CD14-positive monocyte (primary cell): ENCODE data around the gene NOC2L. TPM values are rescaled to one million over a fixed set of nuclear protein-coding genes. Genes with fewer than 3 reads are reported as not detected.

ENCODE experiments used
- DNase-seq, 3 donors: peaks; one replicate each; pipeline ENCODE4 v3.0.0-alpha.2; 2011 to 2022
- H2AFZ ChIP-seq: 2 replicates; pipeline ENCODE4 v1.6.0; 2012; ENCODE audit warnings: mild to moderate bottlenecking, low read depth, low read length, inconsistent platforms; ENCODE audit not compliant: insufficient read depth, poor library complexity, severe bottlenecking
- H3K27ac ChIP-seq, 2 donors: 1 replicate in 1 of 2; 2 replicates in 1 of 2; pipeline ENCODE4 v1.5.1; 2012 to 2013; ENCODE audit warnings: low read length in 2 of 2, control low read depth in 1 of 2, inconsistent platforms in 1 of 2, low read depth in 1 of 2, mild to moderate bottlenecking in 1 of 2
- H3K27me3 ChIP-seq, 2 donors: one replicate each; pipeline versions ENCODE4 v1.6.0 to v1.6.1; 2011 to 2013; ENCODE audit warnings: low read length in 2 of 2; ENCODE audit not compliant: control insufficient read depth in 2 of 2, insufficient read depth in 2 of 2
- H3K36me3 ChIP-seq, 2 donors: replicated peaks in 1 of 2; 1 replicate in 1 of 2; 2 replicates in 1 of 2; pipeline versions ENCODE4 v1.5.1 to v1.6.1; 2012 to 2013; ENCODE audit warnings: low read length in 2 of 2, control low read depth in 1 of 2, inconsistent platforms in 1 of 2, mild to moderate bottlenecking in 1 of 2; ENCODE audit not compliant: insufficient read depth in 2 of 2, control insufficient read depth in 1 of 2
- H3K4me1 ChIP-seq, 2 donors: 1 replicate in 1 of 2; 2 replicates in 1 of 2; pipeline versions ENCODE4 v1.5.1 to v1.6.1; 2012 to 2013; ENCODE audit warnings: low read length in 2 of 2, control low read depth in 1 of 2, inconsistent platforms in 1 of 2, mild to moderate bottlenecking in 1 of 2, moderate library complexity in 1 of 2; ENCODE audit not compliant: insufficient read depth in 2 of 2, control insufficient read depth in 1 of 2
- H3K4me2 ChIP-seq: replicated peaks from 2 replicates; pipeline ENCODE3; 2012; ENCODE audit warnings: low read length, moderate library complexity, mild to moderate bottlenecking; ENCODE audit not compliant: poor library complexity, severe bottlenecking; ENCODE audit errors: extremely low read depth
- H3K4me3 ChIP-seq, 3 experiments: fragments of 200-600 bp in 1 of 3; sonication (generic) in 1 of 3; replicated peaks in 1 of 3; 1 replicate in 2 of 3; 2 replicates in 1 of 3; pipeline ENCODE4 v1.5.1; 2011 to 2013; ENCODE audit warnings: low read length in 3 of 3, mild to moderate bottlenecking in 3 of 3, control low read depth in 2 of 3, low read depth in 2 of 3, inconsistent platforms in 1 of 3, moderate library complexity in 1 of 3
- H3K79me2 ChIP-seq: 2 replicates; pipeline ENCODE4 v1.6.0; 2012; ENCODE audit warnings: mild to moderate bottlenecking, control low read depth, inconsistent platforms, low read length, moderate library complexity; ENCODE audit not compliant: insufficient read depth
- H3K9ac ChIP-seq: 2 replicates; pipeline ENCODE4 v1.6.0; 2017; ENCODE audit warnings: low read length, mild to moderate bottlenecking; ENCODE audit not compliant: insufficient read depth, poor library complexity, severe bottlenecking
- H3K9me3 ChIP-seq, 2 donors: replicated peaks in 1 of 2; 1 replicate in 1 of 2; 2 replicates in 1 of 2; pipeline versions ENCODE4 v1.5.1 to v1.6.1; 2012 to 2013; ENCODE audit warnings: low read length in 2 of 2, control low read depth in 1 of 2; ENCODE audit not compliant: control insufficient read depth in 1 of 2, insufficient read depth in 1 of 2
- H4K20me1 ChIP-seq: 2 replicates; pipeline ENCODE4 v1.6.0; 2012; ENCODE audit warnings: mild to moderate bottlenecking, low read length, control low read depth, moderate library complexity; ENCODE audit not compliant: insufficient read depth
- H3K27ac Mint-ChIP-seq, 7 donors: one replicate each; pipeline ENCODE4 v1.8.0; 2020; ENCODE audit warnings: mild to moderate bottlenecking in 7 of 7, mixed read lengths in 7 of 7, moderate library complexity in 6 of 7, inconsistent platforms in 2 of 7
- H3K27me3 Mint-ChIP-seq, 3 donors: one replicate each; pipeline ENCODE4 v1.8.0; 2021 to 2022; ENCODE audit warnings: low read depth in 3 of 3, mild to moderate bottlenecking in 3 of 3, mixed read lengths in 3 of 3, moderate library complexity in 3 of 3, inconsistent platforms in 1 of 3
- H3K36me3 Mint-ChIP-seq, 2 donors: one replicate each; pipeline ENCODE4 v1.8.0; 2020; ENCODE audit warnings: mixed read lengths in 2 of 2, inconsistent platforms in 1 of 2, mild to moderate bottlenecking in 1 of 2
- H3K4me1 Mint-ChIP-seq: one replicate; pipeline ENCODE4 v1.8.0; 2020; ENCODE audit warnings: mild to moderate bottlenecking, mixed read lengths
- H3K4me3 Mint-ChIP-seq, 2 donors: one replicate each; pipeline ENCODE4 v1.8.0; 2020; ENCODE audit warnings: mild to moderate bottlenecking in 2 of 2, mixed read lengths in 2 of 2, moderate library complexity in 1 of 2
- H3K9me3 Mint-ChIP-seq, 7 donors: one replicate each; pipeline ENCODE4 v1.8.0; 2020 to 2022; ENCODE audit warnings: mixed read lengths in 7 of 7, mild to moderate bottlenecking in 6 of 7, moderate library complexity in 6 of 7, inconsistent platforms in 2 of 7
- WGBS: methylation state at CpG from one replicate; pipeline ENCODE4 v1.1.5; 2013; ENCODE audit warnings: missing lambda C conversion rate; ENCODE audit not compliant: insufficient coverage; 5-methylcytosine and 5-hydroxymethylcytosine counted together
- intact Hi-C, 2 donors: fragments of 100-400 bp; cut with micrococcal nuclease; formaldehyde crosslinking; loops; one replicate each; pipeline versions ENCODE4 v1.15.0 to v1.15.1; 2023
- polyA plus RNA-seq, 3 donors: library from polyadenylated mRNA; depleted of rRNA in 1 of 3; unstranded in 2 of 3; stranded (reverse) in 1 of 3; fragments of 300-500 nt in 2 of 3; fragments of >200 nt in 1 of 3; fragmentation: Illumina TruSeq in 2 of 3; gene quantifications; 1 replicate in 2 of 3; 2 replicates in 1 of 3; pipeline ENCODE4 v1.2.3, GENCODE V29; 2012 to 2021
- TF ChIP-seq, protein P1 (sequence below): fragments of 200-600 bp; IDR thresholded peaks from one replicate; pipeline ENCODE4 v1.8.0; 2022; ENCODE audit warnings: antibody characterized with exemption, mild to moderate bottlenecking

NOC2L gene
- polyA plus RNA-seq, 3 donors, result 34.5 to 47.9 (median 35.8) TPM

DNA sequence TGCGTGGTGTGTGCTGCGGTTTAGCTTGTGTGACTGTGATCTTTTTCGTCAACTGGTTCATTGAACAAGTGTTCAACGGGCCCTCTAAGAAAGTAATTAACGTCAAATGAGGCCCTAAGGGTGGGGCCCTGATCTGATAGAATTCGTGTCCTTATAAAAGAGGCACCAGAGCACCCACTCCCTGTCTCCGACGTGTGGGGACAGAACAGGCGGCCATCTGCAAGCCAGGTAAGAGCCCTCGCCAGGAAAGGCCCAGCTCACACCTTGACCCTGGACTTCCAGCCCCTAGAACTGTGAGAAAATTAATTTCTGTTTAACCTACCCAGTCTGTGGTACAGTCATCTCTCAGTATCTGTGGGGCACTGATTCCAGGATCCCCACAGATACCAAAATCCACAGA lies 55.8 kb downstream of the NOC2L start:
- TF ChIP-seq, protein P1, sequence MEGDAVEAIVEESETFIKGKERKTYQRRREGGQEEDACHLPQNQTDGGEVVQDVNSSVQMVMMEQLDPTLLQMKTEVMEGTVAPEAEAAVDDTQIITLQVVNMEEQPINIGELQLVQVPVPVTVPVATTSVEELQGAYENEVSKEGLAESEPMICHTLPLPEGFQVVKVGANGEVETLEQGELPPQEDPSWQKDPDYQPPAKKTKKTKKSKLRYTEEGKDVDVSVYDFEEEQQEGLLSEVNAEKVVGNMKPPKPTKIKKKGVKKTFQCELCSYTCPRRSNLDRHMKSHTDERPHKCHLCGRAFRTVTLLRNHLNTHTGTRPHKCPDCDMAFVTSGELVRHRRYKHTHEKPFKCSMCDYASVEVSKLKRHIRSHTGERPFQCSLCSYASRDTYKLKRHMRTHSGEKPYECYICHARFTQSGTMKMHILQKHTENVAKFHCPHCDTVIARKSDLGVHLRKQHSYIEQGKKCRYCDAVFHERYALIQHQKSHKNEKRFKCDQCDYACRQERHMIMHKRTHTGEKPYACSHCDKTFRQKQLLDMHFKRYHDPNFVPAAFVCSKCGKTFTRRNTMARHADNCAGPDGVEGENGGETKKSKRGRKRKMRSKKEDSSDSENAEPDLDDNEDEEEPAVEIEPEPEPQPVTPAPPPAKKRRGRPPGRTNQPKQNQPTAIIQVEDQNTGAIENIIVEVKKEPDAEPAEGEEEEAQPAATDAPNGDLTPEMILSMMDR, result no peak
- H3K27me3 Mint-ChIP-seq, result peaks cover 38 to 69% (median 47%) of the 10 kb centered on the region in 3 donors
- H3K9me3 Mint-ChIP-seq, result peaks cover 0 to 3% (median 0%) of the 10 kb centered on the region in 7 donors
- peaks cover 23% of the 10 kb centered on the region for H3K4me1 Mint-ChIP-seq
- 98% methylated on average over 10 of the region's 10 CpGs for WGBS
- Histone ChIP-seq H4K20me1 (no peaks in the 10 kb centered on the region), H3K27ac (no peak overlapping the region), H3K9ac (no peak overlapping the region), H3K27me3 (peaks cover 2 to 35% of the 10 kb centered on the region in 2 donors), H3K4me3 (no peak overlapping the region), H3K4me2 (no peak overlapping the region), H3K4me1 (peaks cover 24 to 27% of the 10 kb centered on the region in 2 donors), H3K79me2 (no peaks in the 10 kb centered on the region), H3K9me3 (no peaks in the 10 kb centered on the region), H2AFZ (no peak overlapping the region), H3K36me3 (no peaks in the 10 kb centered on the region)
- H3K27ac Mint-ChIP-seq, result no peak overlapping the region
- no peak overlapping the region for H3K4me3 Mint-ChIP-seq
- H3K36me3 Mint-ChIP-seq, result peaks cover 0 to 3% of the 10 kb centered on the region in 2 donors
- intact Hi-C loops, result loop anchor here in 1 of 2 donors (10.0 kb wide), 1 partner anchor 61 kb away; the partner anchor contains the start of genes KLHL17 and PLEKHN1
- DNase-seq, result no peak

DNA sequence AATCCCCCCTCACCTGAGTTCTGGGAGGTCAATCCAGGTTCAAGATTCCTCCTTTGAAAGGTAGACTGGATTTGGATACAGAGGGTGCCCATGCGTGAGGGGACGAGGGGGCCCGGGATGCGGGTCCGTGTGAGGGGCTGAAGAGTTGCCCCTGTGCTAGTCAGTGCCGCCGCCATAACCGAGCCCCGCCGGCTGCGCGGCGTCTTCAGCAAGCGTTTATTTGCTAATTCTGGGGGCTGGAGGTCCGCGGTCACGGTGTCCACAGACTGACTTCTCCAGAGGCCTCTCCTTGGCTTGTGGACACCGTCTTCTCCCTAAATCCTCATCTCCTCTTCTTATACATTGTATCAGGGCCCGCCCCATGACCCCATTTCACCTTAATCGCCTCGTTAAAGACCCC lies 56.3 kb downstream of the NOC2L start:
- H3K27me3 Mint-ChIP-seq, result peaks cover 40 to 70% (median 51%) of the 10 kb centered on the region in 3 donors
- intact Hi-C loops, result loop anchor here in 1 of 2 donors (10.0 kb wide), 1 partner anchor 62 kb away; the partner anchor contains the start of genes KLHL17 and PLEKHN1

More for the DNA sequence above, 56.3 kb downstream of the NOC2L start:
- Mint-ChIP-seq H3K9me3 (peaks cover 0 to 4% (median 1%) of the 10 kb centered on the region in 7 donors), H3K27ac (peak overlapping the region in 1 of 7 donors; percentile 3), H3K4me1 (peaks cover 28% of the 10 kb centered on the region), H3K4me3 (no peak overlapping the region), H3K36me3 (peaks cover 0 to 3% of the 10 kb centered on the region in 2 donors)
- Histone ChIP-seq H3K36me3 (no peaks in the 10 kb centered on the region), H3K4me1 (peaks cover 24 to 27% of the 10 kb centered on the region in 2 donors), H3K9me3 (no peaks in the 10 kb centered on the region), H3K79me2 (no peaks in the 10 kb centered on the region), H3K4me2 (no peak overlapping the region), H3K9ac (no peak overlapping the region), H4K20me1 (no peaks in the 10 kb centered on the region), H2AFZ (no peak overlapping the region), H3K27me3 (peaks cover 5 to 40% of the 10 kb centered on the region in 2 donors), H3K4me3 (no peak overlapping the region), H3K27ac (no peak overlapping the region)
- TF ChIP-seq, protein P1, result no peak
- WGBS, result 98% methylated on average over 17 of the region's 21 CpGs
- no peak for DNase-seq
